ENCODE measurements around the gene LPP.

The LPP gene

GRCh38 chr3:188643736-188644135 lies 489.8 kb downstream of the LPP start:
- no peak overlapping the region for H3K4me3 ChIP-seq (replicated peaks; ENCODE audit: low read depth, low read length)
- TF ChIP-seq CTCF (IDR thresholded peaks at IDR 0.05; ENCODE audit: low read depth, low read length, missing control alignments), result no peak

GRCh38 chr3:188646592-188646991 lies 492.6 kb downstream of the LPP start:
- no peak for DNase-seq (ENCODE audit: extremely low read depth, low read depth)
- no peak overlapping the region for H3K4me3 ChIP-seq (replicated peaks; ENCODE audit: low read depth, low read length)
- no peak for TF ChIP-seq CTCF (IDR thresholded peaks at IDR 0.05; ENCODE audit: low read depth, low read length, missing control alignments)

More at GRCh38 chr3:188643736-188644135, 489.8 kb downstream of the LPP start:
- no peak for DNase-seq (ENCODE audit: extremely low read depth, low read depth)

- no peak overlapping the region for H3K4me3 ChIP-seq (replicated peaks; ENCODE audit: low read depth, low read length)
- TF ChIP-seq CTCF (IDR thresholded peaks at IDR 0.05; ENCODE audit: low read depth, low read length, missing control alignments), result no peak
- no peak for DNase-seq (ENCODE audit: extremely low read depth, low read depth)
These were observed 493.3 kb downstream of the LPP start for GRCh38 chr3:188647237-188647636.

- H3K4me3 ChIP-seq (replicated peaks; ENCODE audit: low read depth, low read length), result no peak overlapping the region
- no peak for DNase-seq (ENCODE audit: extremely low read depth, low read depth)
- TF ChIP-seq CTCF (IDR thresholded peaks at IDR 0.05; ENCODE audit: low read depth, low read length, missing control alignments), result no peak
These were observed 495.6 kb downstream of the LPP start for GRCh38 chr3:188649521-188649920.

- no peak for DNase-seq (ENCODE audit: extremely low read depth, low read depth)
- TF ChIP-seq CTCF (IDR thresholded peaks at IDR 0.05; ENCODE audit: low read depth, low read length, missing control alignments), result no peak
- H3K4me3 ChIP-seq (replicated peaks; ENCODE audit: low read depth, low read length), result no peak overlapping the region
These were observed 502.4 kb downstream of the LPP start for GRCh38 chr3:188656196-188656982.

GRCh38 chr3:188658606-188659005 lies 504.6 kb downstream of the LPP start:
- no peak for DNase-seq (ENCODE audit: extremely low read depth, low read depth)
- H3K4me3 ChIP-seq (replicated peaks; ENCODE audit: low read depth, low read length), result no peak overlapping the region
- no peak for TF ChIP-seq CTCF (IDR thresholded peaks at IDR 0.05; ENCODE audit: low read depth, low read length, missing control alignments)
